Activated gamma-delta T cell treated with Interleukin-2 at 50 U/mL for 16 hours (primary cell): ENCODE measurements around the gene GOLGA6L10.

Experiments used
- DNase-seq: peaks from one replicate; pipeline ENCODE4 v3.0.0-alpha.2; 2020

The GOLGA6L10 gene

DNA sequence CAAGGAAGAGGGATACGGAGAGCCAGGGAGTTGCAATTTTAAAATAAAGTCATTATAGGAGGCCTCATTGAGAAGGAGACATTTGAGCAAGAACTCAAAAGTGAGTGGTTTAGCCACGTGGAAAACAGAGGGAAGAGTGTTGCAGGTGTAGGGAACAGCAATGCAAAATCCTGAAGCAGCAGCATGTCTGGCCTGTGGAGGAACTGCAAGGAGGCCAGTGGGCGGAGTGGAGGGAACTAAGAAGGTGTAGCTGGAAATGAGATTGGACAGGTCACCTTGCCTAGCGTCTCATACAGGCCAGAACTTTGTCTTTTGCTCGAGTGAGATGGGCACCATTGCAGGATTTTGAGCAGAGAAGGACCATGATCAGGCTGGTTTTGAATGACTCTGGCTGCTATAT, 51.7 kb downstream of the GOLGA6L10 start:
- no peak for DNase-seq

DNA sequence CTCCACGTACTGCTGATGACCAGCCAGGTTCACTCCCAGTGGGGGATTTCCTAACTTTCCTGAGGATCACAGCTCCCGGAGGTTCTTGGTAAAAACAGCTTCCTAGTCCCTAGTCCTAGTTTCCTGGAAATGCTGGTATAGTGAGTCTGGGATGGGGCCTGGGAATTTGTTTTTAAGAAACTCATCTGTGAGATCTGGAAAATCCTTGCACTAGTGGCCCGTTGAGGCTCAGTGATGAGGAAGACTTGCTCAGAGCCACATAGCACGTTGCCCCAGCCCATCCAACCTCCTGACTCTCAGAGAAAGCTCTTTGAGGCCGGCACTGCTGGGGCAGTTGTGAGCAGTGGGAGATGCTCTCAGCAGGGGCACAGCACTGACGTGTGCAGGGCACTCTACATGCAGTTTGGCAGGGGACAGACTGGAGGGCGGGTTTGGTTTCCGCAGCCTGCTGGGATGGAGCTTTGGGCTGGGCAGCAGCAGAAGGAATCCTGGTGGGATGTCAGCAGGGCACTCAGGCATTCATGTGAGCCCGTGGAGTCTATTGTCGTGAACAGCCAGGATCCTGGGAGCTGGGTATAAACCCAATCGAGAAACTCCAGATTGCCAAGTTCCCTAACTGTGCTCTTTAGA, 55.1 kb downstream of the GOLGA6L10 start:
- no peak for DNase-seq

DNA sequence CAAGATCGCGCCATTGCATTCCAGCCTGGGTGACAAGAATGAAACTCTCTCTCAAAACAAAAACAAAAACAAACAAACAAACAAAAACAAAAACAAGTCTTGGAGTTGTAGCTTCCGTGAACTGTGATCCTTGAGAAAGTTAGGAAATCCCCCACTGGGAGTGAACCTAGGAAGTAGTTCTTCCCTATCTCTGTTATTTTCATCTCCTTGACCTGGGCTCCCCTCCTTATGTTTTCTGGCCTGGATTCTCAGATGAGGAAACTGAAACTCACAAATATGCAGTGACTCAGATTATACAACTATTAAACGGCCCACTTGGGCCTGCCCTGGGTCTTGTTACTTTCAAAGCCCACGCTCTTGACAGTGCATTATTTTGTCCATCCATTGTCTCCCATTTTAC, 57.0 kb downstream of the GOLGA6L10 start:
- DNase-seq: no peak
